ENCODE measurements around the gene OR56A4.

The OR56A4 gene, protein sequence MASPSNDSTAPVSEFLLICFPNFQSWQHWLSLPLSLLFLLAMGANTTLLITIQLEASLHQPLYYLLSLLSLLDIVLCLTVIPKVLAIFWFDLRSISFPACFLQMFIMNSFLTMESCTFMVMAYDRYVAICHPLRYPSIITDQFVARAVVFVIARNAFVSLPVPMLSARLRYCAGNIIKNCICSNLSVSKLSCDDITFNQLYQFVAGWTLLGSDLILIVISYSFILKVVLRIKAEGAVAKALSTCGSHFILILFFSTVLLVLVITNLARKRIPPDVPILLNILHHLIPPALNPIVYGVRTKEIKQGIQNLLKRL

DNA sequence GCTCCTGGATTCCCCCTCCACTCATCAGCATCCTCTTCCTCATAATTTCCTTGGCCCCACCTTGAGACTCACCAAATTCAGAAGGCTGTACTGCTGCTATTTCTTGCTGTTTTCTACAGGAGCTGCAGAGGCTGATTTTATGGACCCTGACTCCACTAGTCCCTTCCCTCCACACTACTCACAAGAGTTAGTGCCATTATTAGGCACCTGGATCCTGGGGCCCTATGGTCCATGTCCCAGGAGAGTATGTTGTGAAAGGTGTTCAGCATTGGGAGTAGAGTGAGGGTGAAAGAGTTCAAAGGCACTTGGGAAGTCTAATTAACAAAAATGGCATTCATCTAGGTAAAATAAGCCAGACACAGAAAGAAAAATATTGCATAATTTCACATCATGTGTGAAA lies at the start of gene OR56A4:
Gene OR56A4 (minus strand): TSS at position 101 of the 400 bp plus-strand sequence. CDS start 3,954 bp downstream, outside the sequence.
- no peak for DNase-seq (ENCODE audit: low read depth in 2 of 2)

DNA sequence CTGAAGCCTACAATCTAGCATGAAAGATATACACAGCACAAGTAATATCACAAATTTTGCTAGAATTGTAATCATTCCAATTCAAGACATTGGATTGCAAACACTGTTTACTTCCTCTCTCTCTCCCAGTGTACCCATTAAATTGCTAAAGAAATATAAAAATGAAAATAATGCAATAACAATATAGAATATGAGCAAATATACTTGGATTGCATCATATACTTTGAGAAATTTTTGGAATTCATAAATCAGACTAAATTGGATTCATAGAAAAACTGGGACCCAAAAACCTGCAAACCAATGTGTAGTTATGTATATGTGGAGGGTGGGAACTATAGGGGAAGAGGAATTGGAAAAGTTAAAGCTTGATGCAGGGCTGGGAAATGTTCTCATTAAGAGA lies 48.8 kb upstream of the OR56A4 start:
- no peak for DNase-seq (ENCODE audit: low read depth in 2 of 2)

DNA sequence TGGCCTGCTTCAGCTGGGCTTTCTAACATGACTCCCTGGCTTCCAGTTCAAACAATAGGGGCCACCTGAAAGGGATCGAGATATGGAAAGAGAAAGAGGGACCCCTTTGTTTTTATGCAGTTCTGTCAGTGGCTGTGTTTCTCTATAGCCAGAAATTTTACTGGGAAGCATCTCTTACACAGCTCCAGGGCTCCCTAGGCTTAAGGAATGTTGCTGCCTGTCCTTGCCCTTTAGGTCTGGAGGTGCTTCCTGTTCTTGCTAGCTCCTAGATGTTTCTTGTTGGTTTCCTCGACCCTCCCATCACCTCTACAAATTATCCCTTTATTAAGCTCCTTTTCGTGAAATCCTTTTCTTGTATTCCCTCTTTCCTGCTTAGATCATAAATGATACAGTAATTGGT lies 45.6 kb upstream of the OR56A4 start:
- DNase-seq (ENCODE audit: low read depth in 2 of 2) = no peak

DNA sequence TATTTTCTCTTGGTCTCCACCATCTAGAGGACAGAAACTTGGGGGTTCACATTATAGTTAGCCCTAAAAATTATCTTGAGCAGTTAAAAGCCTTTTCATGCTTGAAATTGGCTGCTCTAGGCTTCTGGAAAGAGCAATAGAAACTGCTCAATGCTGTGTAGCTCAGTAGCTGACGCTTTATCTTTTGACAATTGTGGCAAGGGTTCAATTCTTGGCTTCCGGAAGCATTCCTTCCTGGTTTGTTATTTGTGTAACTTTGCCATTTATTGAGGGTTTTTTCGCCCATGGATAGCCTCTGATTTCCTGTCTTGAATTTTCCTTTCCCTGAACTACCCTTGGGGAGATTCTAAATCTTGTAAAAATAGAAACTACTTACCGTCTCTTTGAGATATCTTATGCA lies 34.1 kb upstream of the OR56A4 start:
- DNase-seq (ENCODE audit: low read depth in 2 of 2) = no peak

DNA sequence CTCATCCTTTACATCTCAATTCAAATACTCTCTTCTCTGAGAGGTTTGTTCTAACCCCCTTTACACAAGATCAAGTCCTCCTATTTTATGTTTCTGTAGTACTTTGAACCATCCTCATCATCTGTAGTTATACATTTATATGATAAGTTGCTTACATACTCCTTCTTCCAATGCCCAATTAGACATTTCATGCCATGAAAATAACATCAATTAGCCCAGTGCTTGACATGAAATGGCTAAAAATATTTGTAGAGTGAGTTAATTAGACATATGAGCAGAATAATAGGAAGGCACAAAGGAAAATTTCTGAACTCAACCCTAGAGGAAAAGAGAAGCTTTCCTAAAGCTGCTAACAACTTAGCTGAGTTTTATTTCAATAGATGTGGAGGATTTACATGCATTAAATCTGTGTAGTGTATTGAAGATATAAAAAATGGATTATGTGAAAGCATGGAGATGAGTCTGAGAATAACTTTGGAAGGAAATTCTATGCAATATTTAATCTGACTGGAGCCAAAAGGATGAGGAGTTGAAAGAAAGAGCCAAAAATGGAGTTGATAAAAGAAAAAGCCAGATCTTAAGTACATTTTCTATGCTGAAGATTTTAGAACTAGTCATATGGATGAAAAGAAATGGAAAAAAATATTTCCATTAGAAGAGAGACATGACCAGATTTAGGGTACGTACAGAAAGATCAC lies 24.1 kb upstream of the OR56A4 start, which contains the start of gene OR56A1:
Gene OR56A1 (minus strand): TSS at position 51 of the 698 bp plus-strand sequence. CDS start 3,066 bp downstream, outside the sequence.
- DNase-seq (ENCODE audit: low read depth in 2 of 2) = no peak

DNA sequence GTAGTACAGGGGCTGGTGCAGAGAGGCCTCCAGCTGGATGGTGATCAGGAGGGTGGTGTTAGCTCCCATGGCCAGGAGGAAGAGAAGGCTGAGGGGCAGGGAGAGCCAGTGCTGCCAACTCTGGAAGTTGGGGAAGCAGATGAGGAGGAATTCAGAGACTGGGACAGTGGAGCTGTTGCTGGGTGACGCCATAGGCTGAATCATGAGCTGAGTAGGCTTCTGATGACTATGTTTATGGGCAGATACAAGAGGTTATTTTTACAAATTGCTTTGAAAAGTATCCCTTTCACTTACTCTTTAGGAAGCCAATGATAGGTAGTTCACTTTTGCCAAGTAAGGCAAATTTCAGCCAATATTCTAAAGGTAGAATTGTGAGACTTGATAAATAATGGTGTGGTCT lies 20.8 kb upstream of the OR56A4 start:
- no peak for DNase-seq (ENCODE audit: low read depth in 2 of 2)

DNA sequence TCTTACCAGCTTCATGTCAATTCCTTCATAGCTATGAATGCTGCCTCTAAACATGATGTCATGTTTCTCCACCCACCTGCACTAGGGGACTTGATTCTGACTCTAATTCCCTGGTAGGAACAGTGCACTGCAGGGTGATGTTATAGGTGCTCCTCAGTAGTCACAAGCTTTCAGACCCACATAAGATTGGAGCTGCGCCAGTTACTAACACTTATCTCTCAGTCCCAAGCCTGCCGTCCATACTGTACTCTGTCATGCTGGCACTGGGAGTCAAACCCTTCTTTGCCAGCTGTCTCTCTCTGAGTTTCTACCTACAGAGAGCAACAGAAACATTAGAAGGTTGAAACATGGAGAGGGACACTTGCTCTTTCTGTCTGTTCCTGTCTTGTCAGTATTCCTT lies 18.3 kb upstream of the OR56A4 start:
- no peak for DNase-seq (ENCODE audit: low read depth in 2 of 2)

DNA sequence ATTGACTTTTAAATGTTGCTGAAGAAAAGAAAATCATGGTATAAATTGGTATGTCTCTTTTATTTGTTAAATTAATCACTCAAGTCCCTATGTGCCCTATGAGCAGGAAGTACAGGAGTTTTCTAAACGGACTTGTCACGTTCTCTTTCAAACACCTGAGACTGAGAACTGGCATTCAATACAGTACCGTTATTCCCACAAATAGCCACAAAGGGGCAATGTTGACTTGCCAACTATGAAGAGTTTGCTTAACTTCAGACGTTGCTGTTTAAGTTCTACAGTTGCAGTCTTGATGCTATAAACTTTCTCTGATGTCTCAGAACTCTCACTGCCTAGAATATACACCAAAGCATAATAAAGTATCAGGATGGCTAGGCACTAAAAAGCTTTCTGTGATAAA lies 16.2 kb upstream of the OR56A4 start:
- no peak for DNase-seq (ENCODE audit: low read depth in 2 of 2)

DNA sequence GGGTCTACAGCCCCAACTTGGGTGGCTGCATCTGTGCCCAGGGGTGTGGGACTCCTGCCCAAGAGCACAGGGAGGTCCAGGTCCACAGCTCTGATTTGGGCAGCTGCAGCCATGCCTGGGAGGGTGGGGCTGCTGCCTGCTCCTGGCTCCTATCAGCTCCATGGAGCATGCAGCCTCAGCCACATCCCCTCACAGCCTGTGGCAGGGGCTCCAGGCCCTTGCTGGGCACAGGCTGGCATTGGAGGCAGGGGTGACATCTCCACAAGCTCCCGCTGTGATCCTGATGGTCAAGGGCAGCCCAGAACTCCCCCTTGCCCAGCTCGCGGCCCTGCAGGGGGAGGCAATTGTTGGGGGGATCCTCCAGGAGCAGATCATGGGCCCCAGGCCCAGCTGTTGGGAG lies 6.3 kb upstream of the OR56A4 start:
- DNase-seq (ENCODE audit: low read depth in 2 of 2) = no peak

DNA sequence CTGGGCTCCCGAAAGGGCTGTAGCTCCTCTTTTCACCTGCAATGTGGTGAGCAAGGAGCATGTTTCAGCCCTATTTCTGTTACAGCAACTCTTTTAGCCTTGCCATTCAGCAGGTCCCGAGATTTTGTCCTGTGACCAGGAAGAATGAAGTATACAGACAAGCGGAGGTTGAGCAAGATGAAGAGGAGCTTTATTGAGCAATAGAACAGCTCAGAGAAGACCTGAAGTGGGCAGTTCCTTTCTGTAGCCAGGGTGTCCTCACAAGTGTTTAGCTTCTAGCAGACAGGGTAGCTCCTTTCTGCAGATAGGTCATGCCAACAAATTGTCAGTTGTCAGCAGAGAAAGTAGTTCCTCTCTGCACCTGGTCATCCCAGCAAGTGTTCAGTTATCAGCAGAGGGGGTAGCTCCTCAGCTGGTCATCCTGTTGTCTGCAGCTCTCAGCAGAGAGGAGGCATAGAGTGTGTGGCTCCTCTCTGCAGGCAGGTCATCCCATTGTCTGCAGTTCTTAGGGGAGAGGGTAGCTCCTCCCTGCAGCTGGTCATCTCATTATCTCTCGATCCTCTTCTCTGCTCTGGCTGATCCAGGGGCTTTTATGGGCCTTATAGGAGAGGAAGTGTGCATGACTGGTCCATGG lies 5.4 kb upstream of the OR56A4 start:
- DNase-seq (ENCODE audit: low read depth in 2 of 2) = no peak

DNA sequence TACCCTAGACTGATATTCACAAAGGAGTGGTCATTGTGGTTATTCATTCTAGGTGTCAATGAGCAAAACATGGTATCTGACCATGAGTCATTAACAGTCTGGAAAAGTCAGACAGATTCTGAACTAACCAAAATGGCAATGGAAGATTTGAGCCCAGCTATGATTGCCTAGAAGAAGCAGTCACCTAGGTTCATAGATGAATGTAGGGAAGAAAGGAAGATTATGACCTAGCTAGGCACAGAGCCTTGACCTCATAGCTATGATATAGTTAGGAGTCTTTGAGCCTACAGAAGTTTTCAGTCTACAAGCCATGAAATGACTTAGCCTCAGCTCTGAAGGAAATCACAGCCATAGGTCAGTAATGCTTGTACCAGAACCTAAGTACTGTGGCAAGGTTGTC lies 351 bp downstream of the OR56A4 start:
- DNase-seq (ENCODE audit: low read depth in 2 of 2) = no peak

DNA sequence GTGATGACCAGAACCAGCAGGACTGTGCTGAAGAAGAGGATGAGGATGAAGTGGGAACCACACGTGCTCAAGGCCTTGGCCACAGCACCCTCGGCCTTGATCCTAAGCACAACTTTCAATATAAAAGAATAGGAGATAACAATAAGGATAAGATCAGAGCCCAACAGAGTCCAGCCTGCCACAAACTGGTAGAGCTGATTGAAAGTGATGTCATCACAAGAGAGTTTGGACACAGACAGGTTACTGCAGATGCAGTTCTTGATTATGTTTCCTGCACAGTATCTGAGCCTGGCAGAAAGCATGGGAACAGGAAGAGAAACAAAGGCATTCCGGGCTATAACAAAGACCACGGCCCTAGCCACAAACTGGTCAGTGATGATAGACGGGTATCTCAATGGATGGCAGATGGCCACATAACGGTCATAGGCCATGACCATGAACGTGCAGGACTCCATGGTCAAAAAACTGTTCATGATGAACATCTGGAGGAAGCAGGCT lies 4.5 kb downstream of the OR56A4 start:
- DNase-seq (ENCODE audit: low read depth in 2 of 2) = no peak

DNA sequence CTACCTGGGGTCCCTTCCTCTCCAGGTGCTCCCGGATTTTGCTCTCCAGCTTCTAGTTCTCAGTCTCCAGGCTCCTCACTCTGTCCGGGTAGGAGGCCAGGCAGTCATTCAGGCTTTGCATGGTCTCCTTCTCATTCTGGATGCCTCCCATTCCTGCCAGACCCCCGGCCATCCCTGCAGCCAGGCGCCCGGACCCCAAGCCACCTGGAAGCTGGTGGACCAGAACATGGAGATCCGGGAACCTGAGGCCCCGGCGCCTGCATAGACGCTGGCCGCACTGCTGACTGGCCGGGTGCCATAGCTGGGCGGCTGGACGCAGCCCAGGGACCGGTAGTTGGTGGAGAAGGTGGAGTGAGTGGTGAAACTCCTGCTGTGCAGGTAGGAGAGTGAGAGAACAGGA lies 12.0 kb downstream of the OR56A4 start:
- no peak for DNase-seq (ENCODE audit: low read depth in 2 of 2)

DNA sequence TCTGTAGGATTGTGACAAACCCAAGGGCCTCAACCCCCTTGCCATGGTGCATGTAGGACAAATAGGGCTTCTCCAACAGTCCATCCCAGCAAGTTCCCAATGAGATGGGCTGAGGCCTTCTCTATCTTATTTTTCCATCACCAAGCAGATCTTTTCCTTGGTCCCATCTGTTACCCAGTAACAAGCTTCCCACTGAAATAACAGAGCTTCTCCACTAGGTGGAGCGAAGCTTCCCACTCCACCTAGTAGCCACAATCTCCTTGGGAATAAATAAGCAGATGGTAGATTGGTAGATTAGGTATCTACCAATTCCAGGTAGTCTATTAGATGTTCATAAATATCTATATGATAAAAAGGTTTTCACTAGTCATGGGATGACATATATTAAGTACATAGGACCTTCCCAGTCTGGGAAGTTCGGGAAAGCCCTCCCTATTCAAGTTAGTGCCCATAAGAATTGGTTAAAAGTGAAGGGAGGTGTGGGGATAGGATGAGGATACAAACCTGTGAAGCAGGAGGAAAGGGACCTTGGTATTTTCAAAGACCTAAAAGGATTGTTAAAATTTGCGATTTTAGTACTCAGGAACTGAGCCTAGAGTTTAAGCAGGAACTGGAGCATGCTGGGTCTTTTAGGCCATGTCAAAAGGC lies 14.0 kb downstream of the OR56A4 start:
- DNase-seq (ENCODE audit: low read depth in 2 of 2) = no peak

DNA sequence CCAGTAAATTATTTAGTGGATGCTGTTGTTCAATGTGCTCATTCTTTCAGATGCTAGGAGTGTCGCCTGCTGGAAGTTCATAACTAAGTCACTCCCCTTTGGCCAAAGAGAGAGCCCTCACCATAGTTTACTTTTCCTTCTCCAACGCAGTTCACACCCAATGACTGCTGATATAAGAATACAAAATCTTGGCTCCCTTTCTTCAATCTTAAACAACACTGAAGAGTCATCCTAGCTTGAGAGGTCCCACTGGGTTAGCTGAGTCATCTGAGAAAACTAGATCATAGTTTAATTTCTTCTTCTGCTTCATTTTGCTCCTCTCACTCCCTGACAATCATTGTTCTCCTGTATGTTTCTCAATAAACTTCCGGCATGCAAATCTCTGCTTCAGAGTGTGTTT lies 14.6 kb downstream of the OR56A4 start:
- DNase-seq (ENCODE audit: low read depth in 2 of 2) = no peak

DNA sequence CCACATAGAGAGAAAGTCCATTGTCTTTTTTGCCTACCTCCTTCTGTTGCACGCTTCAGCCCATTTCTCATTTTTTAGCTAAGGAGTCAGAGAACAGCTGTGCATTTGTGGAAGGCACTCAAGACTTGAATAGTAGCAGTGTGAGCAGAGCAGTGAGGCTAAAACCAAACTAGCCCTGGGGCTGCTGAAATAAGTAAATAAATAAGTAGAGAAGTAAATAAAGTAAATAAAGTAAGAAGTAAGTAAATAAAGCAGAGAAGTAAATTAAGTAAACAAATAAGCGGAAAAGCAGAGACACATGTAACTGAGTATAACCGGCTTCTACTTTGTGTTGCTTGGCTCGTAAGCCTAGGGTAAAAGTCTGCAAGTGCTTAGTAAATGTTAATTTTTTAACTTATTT lies 17.5 kb downstream of the OR56A4 start:
- no peak for DNase-seq (ENCODE audit: low read depth in 2 of 2)

DNA sequence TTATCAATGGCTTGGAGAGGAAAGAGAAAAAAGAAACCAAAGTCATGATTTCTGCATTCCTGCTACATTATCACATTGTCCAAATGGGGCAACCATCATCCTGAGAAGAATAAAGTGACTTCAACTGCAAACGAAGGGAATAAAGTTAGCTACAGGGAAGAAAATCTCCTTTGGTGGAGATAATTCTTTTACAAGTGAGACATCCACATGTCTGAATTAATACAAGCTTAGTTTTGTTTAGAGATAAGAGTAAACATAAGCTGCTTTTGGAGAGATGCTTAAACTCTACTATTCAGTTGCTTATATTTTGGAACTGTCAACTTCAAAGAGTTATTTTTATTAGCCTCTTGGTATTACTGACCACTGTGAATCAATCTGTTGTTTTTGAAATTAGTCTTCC lies 19.9 kb downstream of the OR56A4 start, which contains the start of gene OR52L1:
Gene OR52L1 (minus strand): TSS at position 101 of the 400 bp plus-strand sequence. CDS start 55 bp downstream, at position 46.
- DNase-seq (ENCODE audit: low read depth in 2 of 2) = no peak

DNA sequence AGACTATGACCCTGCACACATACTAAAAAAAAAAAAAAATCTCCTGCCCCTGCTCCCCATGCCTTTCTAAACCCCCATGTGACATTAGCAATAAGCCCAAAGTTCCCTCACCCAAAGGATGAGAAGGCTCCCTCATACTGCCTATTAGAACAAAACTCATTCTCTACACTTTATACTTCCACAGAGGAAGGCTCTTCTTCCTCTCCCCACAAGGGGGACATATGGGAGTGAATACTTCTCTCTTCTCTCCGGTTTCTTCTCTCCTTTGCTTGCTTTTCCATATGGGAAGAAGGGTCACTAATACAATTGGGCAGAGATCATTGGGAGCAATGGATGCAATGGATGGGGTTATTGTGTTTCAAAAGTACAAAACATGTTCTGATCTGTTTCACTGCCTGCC lies 23.3 kb downstream of the OR56A4 start:
- DNase-seq (ENCODE audit: low read depth in 2 of 2) = no peak

DNA sequence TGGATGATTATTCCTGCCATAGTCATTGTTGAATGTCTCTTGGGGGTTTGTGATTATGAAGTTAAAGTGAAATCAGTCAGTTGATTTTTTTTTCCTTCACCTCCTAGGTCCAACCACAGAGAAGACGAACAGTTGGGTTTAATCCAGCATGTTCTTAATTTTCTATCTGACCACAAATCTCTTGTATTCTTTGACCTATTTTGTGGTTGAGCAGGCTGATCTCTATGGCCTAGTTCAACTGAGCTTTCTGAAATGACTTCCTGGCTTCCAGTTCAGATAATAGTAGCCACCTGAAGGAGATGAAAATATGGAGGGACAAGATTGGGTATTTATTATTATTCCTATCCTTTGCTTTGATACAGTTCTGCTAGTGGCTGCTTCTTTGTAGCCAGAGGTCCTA lies 33.2 kb downstream of the OR56A4 start:
- DNase-seq (ENCODE audit: low read depth in 2 of 2) = no peak

DNA sequence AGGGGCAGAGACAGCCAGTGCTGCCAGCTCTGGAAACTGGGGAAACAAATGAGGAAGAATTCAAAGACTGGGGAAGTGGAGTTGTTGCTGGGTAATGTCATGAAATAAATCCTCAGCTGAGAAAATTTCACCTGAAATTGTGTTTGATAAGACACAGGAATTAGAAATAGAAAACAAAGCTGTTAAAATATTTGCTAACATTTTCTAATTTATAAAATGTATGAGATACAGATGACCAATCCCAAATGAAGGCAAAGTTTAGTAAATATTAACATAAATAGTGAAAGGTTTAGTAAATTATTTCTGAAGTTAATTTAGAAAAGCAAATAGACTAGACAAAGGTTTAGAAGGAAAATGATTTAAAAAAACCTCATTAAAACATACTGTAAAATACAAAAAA lies 38.4 kb downstream of the OR56A4 start, which contains the start of gene OR56A5:
Gene OR56A5 (minus strand): TSS at position 101 of the 400 bp plus-strand sequence. CDS start 0 bp downstream, at position 101.
- no peak for DNase-seq (ENCODE audit: low read depth in 2 of 2)

DNA sequence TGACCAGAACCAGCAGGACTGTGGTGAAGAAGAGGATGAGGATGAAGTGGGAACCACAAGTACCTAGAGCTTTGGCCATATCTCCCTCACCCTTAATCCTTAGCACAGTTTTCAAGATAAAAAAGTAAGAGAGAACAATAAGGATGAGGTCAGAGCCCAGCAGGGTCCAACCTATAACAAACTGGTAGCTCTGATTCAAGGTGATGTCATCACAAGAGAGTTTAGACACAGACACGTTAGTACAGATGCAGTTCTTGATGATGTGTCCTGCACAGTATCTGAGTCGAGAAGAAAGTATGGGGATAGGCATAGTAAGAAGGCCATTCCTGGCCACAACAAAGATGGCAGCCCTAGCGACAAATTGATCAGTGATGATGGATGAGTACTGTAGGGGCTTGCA lies 39.0 kb downstream of the OR56A4 start:
- DNase-seq (ENCODE audit: low read depth in 2 of 2) = no peak

DNA sequence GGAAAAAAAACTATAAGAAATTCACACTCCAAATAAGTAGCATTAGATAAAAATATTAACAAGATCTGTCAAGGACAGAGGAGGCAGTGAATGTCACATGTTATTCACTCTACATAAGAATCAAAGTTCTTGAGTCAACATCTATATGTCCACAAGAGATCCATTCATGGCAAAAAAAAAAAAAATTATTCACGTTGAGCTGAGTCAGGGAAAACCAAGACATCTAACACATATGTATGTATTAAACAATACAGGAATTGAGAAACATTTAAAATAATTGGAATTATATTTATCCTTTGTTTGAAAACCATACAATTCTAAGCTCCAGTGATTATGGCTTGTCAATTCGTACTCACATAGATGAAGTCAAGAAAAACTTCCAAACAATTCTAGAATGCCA lies 39.8 kb downstream of the OR56A4 start:
- no peak for DNase-seq (ENCODE audit: low read depth in 2 of 2)

Data from stimulated activated CD8-positive, alpha-beta memory T cell treated with anti-CD3 and anti-CD28 coated beads, Interleukin-15, amount 100 ng/mL, for 4 hours (primary cell).